ENCODE data around the gene NPC1L1. TPM values are rescaled to one million over a fixed set of nuclear protein-coding genes. Genes with fewer than 3 reads are reported as not detected.
A peak's percentile ranks its signal among the peaks of the same experiment; 100 is the strongest.

The NPC1L1 gene
- total and polyA plus RNA-seq, 2 of the 13 experiments (the other 11 are each of a cell fraction or from before 2014, with no cell fraction given), result 4.8 to 14.5 TPM

GRCh38 chr7:44561962-44562621 lies 21.0 kb upstream of the NPC1L1 start (continued):
- TF ChIP-seq RBM39 (IDR thresholded peaks at IDR 0.05; ENCODE audit: low read depth, low read length, poor library complexity, severe bottlenecking) (no peak), ZNF234 (CRISPR knock-in tag; conservative IDR thresholded peaks at IDR 0.05) (no peak), ZNF710 (CRISPR knock-in tag; IDR thresholded peaks at IDR 0.05; ENCODE audit: borderline replicate concordance) (no peak), CENPX (CRISPR knock-in tag; IDR thresholded peaks at IDR 0.05) (no peak), HOMEZ (CRISPR knock-in tag; IDR thresholded peaks at IDR 0.05; ENCODE audit: low read depth) (no peak), CBX5 (CRISPR knock-in tag; IDR thresholded peaks at IDR 0.05; ENCODE audit: borderline replicate concordance) (peak; percentile 33; the same call in 1 of the 2 replicates), U2AF2 (IDR thresholded peaks at IDR 0.05; ENCODE audit: low read depth, low read length) (no peak), MTA1 (CRISPR knock-in tag; IDR thresholded peaks at IDR 0.05; ENCODE audit: borderline replicate concordance) (peak; percentile 64; the same call in 1 of the 2 replicates), ZBTB46 (CRISPR knock-in tag; IDR thresholded peaks at IDR 0.05; ENCODE audit: borderline replicate concordance) (no peak), ZMYM4 (CRISPR knock-in tag; IDR thresholded peaks at IDR 0.05) (peak; percentile 46; the same call in 1 of the 2 replicates), NCOA2 (CRISPR knock-in tag; IDR thresholded peaks at IDR 0.05) (peak; percentile 57), JUN (CRISPR knock-in tag; IDR thresholded peaks at IDR 0.05) (0 out of 2 replicates have a peak, but pooled peaks have one; percentile 51), SPEN (CRISPR knock-in tag; IDR thresholded peaks at IDR 0.05; ENCODE audit: low read depth) (peak; percentile 56; the same call in 1 of the 2 replicates), STAG1 (CRISPR knock-in tag; IDR thresholded peaks at IDR 0.05) (0 out of 2 replicates have a peak, but pooled peaks have one; percentile 14)
- TF ChIP-seq, protein P1, sequence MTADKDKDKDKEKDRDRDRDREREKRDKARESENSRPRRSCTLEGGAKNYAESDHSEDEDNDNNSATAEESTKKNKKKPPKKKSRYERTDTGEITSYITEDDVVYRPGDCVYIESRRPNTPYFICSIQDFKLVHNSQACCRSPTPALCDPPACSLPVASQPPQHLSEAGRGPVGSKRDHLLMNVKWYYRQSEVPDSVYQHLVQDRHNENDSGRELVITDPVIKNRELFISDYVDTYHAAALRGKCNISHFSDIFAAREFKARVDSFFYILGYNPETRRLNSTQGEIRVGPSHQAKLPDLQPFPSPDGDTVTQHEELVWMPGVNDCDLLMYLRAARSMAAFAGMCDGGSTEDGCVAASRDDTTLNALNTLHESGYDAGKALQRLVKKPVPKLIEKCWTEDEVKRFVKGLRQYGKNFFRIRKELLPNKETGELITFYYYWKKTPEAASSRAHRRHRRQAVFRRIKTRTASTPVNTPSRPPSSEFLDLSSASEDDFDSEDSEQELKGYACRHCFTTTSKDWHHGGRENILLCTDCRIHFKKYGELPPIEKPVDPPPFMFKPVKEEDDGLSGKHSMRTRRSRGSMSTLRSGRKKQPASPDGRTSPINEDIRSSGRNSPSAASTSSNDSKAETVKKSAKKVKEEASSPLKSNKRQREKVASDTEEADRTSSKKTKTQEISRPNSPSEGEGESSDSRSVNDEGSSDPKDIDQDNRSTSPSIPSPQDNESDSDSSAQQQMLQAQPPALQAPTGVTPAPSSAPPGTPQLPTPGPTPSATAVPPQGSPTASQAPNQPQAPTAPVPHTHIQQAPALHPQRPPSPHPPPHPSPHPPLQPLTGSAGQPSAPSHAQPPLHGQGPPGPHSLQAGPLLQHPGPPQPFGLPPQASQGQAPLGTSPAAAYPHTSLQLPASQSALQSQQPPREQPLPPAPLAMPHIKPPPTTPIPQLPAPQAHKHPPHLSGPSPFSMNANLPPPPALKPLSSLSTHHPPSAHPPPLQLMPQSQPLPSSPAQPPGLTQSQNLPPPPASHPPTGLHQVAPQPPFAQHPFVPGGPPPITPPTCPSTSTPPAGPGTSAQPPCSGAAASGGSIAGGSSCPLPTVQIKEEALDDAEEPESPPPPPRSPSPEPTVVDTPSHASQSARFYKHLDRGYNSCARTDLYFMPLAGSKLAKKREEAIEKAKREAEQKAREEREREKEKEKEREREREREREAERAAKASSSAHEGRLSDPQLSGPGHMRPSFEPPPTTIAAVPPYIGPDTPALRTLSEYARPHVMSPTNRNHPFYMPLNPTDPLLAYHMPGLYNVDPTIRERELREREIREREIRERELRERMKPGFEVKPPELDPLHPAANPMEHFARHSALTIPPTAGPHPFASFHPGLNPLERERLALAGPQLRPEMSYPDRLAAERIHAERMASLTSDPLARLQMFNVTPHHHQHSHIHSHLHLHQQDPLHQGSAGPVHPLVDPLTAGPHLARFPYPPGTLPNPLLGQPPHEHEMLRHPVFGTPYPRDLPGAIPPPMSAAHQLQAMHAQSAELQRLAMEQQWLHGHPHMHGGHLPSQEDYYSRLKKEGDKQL (CRISPR knock-in tag; IDR thresholded peaks at IDR 0.05; ENCODE audit: low read depth), result no peak
- TF ChIP-seq, protein P2, sequence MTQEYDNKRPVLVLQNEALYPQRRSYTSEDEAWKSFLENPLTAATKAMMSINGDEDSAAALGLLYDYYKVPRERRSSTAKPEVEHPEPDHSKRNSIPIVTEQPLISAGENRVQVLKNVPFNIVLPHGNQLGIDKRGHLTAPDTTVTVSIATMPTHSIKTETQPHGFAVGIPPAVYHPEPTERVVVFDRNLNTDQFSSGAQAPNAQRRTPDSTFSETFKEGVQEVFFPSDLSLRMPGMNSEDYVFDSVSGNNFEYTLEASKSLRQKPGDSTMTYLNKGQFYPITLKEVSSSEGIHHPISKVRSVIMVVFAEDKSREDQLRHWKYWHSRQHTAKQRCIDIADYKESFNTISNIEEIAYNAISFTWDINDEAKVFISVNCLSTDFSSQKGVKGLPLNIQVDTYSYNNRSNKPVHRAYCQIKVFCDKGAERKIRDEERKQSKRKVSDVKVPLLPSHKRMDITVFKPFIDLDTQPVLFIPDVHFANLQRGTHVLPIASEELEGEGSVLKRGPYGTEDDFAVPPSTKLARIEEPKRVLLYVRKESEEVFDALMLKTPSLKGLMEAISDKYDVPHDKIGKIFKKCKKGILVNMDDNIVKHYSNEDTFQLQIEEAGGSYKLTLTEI (CRISPR knock-in tag; conservative IDR thresholded peaks at IDR 0.05), result no peak

All from HepG2 (cell line).